Activated CD4-positive, alpha-beta memory T cell treated with anti-CD3 and anti-CD28 coated beads for 36 hours (primary cell): ENCODE results near the gene ARID2. TPM values are rescaled to one million over a fixed set of nuclear protein-coding genes. Genes with fewer than 3 reads are reported as not detected.

Experiments
- CTCF ChIA-PET: fragments of 350-600 bp; sonication (Branson Sonifier 250); formaldehyde crosslinking; loops from one replicate; lab custom pipeline; 2021; ENCODE audit warnings: antibody characterized with exemption, inconsistent platforms; lab: Charles Lee
- POLR2A ChIA-PET: fragments of 350-600 bp; sonication (Branson Sonifier 250); formaldehyde crosslinking; loops from one replicate; lab custom pipeline; 2021; ENCODE audit warnings: antibody characterized with exemption; lab: Charles Lee
- DNase-seq: peaks from one replicate; pipeline ENCODE4 v3.0.0-alpha.2; 2020
- H3K27ac Mint-ChIP-seq: one replicate; pipeline ENCODE4 v1.8.0; 2021; ENCODE audit warnings: mixed read lengths
- H3K27me3 Mint-ChIP-seq: one replicate; pipeline ENCODE4 v1.8.0; 2021; ENCODE audit warnings: mixed read lengths
- H3K36me3 Mint-ChIP-seq: one replicate; pipeline ENCODE4 v1.8.0; 2021; ENCODE audit warnings: mixed read lengths
- H3K4me1 Mint-ChIP-seq: one replicate; pipeline ENCODE4 v1.8.0; 2021; ENCODE audit warnings: low read depth, mixed read lengths
- H3K4me3 Mint-ChIP-seq: one replicate; pipeline ENCODE4 v1.8.0; 2021; ENCODE audit warnings: mild to moderate bottlenecking, mixed read lengths
- H3K9me3 Mint-ChIP-seq: one replicate; pipeline ENCODE4 v1.8.0; 2021; ENCODE audit warnings: mixed read lengths
- intact Hi-C: fragments of 100-400 bp; cut with micrococcal nuclease; formaldehyde crosslinking; loops from one replicate; pipeline ENCODE4 v1.15.1; 2023
- total RNA-seq, 2 experiments: library from RNA; stranded (reverse); gene quantifications; one replicate each; pipeline ENCODE4 v1.2.3, GENCODE V29; 2021

Gene ARID2
- total RNA-seq, 2 experiments from 2014 or later, result 25.5 to 28.2 TPM

DNA sequence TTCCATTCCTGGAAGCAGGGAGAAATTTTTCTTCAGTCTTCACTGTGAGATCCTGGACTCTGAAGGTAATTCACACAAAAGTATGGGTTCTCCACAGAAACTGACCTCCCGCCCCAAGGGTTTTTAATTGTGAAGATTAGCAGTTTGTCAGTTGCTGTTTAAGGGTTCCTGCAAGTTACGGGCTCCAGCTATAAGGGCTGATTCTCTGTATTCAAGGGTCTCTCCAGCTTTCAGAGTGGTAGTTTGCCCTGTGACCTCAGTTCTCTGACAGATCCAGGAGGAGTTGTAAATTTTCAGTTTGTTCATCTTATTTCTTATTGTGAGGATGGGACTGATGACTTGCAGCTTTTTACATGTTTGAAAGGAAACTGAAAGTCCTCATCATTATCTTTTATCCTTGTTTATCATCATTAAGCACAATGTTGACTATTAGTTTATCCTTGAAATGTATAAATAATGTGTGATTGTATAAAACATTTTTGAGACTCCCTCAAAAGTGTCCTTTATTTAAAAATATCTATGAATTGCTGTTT, 149.9 kb downstream of the ARID2 start:
- DNase-seq, result no peak
- intact Hi-C loops, result no loop called here
- H3K4me3 Mint-ChIP-seq, result peak overlapping the region; percentile 7
- CTCF ChIA-PET, result interaction anchor here (0.6 kb wide), 1 partner anchor 38 kb away, joined by 3 read pairs; no protein-coding TSS in a partner anchor
- H3K4me1 Mint-ChIP-seq, result peaks cover 32% of the 10 kb centered on the region
- POLR2A ChIA-PET, result no interaction called here
- H3K9me3 Mint-ChIP-seq, result peaks cover under 1% of the 10 kb centered on the region
- peaks cover 50% of the 10 kb centered on the region for H3K36me3 Mint-ChIP-seq
- H3K27me3 Mint-ChIP-seq, result no peaks in the 10 kb centered on the region
- H3K27ac Mint-ChIP-seq, result peak overlapping the region; percentile 65

DNA sequence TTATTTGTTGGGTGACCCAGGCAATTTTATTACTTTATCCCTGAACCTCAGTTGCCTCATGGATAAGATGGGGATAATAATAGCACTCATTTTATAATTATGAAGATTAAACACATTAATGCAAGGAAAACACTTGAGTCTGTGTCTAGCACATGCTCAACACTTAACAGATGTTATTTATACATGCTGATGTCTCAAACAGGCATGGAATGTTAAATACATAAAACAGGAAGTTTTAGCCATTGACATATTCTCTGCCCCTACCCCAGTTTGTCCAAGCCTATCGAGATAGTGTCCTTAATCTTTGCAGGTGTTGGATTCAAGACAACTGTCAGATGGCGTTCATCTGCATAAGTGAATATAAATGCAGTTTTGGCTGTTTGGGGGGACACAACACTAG, 151.0 kb downstream of the ARID2 start:
- Mint-ChIP-seq H3K4me1 (peaks cover 32% of the 10 kb centered on the region), H3K4me3 (no peak overlapping the region), H3K27ac (no peak overlapping the region), H3K36me3 (peaks cover 49% of the 10 kb centered on the region), H3K27me3 (no peaks in the 10 kb centered on the region), H3K9me3 (peaks cover 8% of the 10 kb centered on the region)
- intact Hi-C loops, result no loop called here
- POLR2A ChIA-PET, result no interaction called here
- CTCF ChIA-PET, result no interaction called here
- DNase-seq, result no peak

DNA sequence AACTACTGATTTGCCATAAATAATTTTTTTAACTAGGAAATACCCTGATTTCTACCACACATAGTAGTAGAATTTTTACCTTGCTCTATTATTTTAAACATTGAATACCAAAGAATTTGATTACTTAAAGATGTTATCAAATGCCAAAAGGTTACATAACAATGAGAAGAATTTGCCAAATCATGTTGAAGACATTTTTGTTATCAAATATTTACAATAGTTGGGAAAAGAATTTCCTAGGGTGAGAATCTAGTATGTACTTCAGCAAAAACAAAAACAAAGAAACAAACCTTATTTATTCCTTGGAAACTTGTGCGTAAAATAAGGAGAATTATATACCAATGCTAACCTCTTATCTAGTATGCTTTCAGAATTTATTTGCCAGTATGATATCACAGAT, 153.7 kb downstream of the ARID2 start:
- DNase-seq, result no peak
- POLR2A ChIA-PET, result no interaction called here
- H3K9me3 Mint-ChIP-seq, result peaks cover 17% of the 10 kb centered on the region
- H3K36me3 Mint-ChIP-seq, result peaks cover 48% of the 10 kb centered on the region
- CTCF ChIA-PET, result no interaction called here
- peaks cover 15% of the 10 kb centered on the region for H3K4me1 Mint-ChIP-seq
- no peaks in the 10 kb centered on the region for H3K27me3 Mint-ChIP-seq
- intact Hi-C loops, result no loop called here
- no peak overlapping the region for H3K27ac Mint-ChIP-seq
- H3K4me3 Mint-ChIP-seq, result no peak overlapping the region

DNA sequence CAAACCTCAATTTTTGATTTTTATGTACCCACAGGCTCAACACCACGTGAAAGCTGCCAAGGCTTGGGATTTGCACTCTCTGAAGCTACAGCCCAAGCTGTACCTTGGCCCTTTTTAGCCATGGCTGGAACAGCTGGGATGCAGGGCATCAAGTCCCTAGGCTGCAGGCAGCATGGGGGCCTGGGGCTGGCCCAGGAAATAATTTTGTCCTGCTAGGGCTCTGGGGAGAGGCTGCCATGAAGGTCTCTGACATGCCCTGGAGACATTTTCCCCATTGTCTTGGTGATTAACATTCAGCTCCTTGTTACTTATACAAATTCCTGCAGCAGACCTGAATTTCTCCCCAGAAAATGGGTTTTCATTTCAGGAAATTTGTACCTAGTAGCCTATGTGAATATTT, 157.2 kb downstream of the ARID2 start:
- DNase-seq, result no peak
- intact Hi-C loops, result no loop called here
- POLR2A ChIA-PET, result no interaction called here
- peaks cover 35% of the 10 kb centered on the region for H3K36me3 Mint-ChIP-seq
- no peaks in the 10 kb centered on the region for H3K27me3 Mint-ChIP-seq
- H3K9me3 Mint-ChIP-seq, result peaks cover 17% of the 10 kb centered on the region
- CTCF ChIA-PET, result no interaction called here
- H3K4me1 Mint-ChIP-seq, result peaks cover 7% of the 10 kb centered on the region
- H3K4me3 Mint-ChIP-seq, result no peak overlapping the region
- H3K27ac Mint-ChIP-seq, result no peak overlapping the region

DNA sequence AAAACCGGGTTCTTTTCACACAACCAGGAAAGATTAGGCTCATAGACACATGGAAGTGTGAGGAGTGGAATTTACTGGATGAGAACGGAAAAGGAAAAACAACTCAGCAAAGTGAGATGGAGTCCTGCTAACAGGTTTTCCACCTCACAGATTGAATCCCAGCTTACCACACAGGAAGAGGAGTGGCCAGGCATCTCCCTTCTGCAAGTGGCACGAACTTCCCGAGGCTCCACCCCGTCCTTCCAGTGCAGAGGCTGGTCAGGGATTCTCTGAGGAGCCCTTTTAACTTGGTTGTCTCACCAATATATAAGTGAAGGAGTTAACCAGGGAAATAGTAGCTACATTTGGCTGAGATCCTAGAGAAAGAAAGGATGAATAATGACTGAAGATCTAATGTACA, 158.0 kb downstream of the ARID2 start:
- ChIA-PET CTCF (interaction anchor here (0.7 kb wide), 1 partner anchor 1654 kb away, joined by 3 read pairs; no protein-coding TSS in a partner anchor), POLR2A (no interaction called here)
- Mint-ChIP-seq H3K4me3 (no peak overlapping the region), H3K27ac (no peak overlapping the region), H3K36me3 (peaks cover 32% of the 10 kb centered on the region), H3K27me3 (no peaks in the 10 kb centered on the region), H3K4me1 (peaks cover 14% of the 10 kb centered on the region), H3K9me3 (peaks cover 17% of the 10 kb centered on the region)
- no peak for DNase-seq
- intact Hi-C loops, result no loop called here

DNA sequence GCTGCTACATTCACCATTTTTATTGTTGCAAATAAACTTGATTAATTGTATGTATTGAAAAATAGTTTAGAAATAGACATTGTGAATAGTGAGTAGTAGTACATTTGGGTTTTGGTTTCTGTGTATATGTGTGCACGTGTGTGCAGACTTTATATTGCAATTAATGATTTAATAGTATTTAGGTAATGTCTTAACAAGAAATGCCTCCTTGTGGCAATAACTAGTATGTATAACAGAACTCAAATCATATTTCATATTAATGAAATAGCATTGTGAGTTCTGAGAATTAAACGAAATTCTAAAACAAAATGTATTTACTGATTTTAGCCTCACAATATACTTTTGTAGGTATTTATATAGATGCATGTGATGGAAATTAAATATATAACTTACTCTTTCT, 160.8 kb downstream of the ARID2 start:
- H3K27me3 Mint-ChIP-seq, result no peaks in the 10 kb centered on the region
- no peak overlapping the region for H3K4me3 Mint-ChIP-seq
- intact Hi-C loops, result loop anchor here (10.0 kb wide), 1 partner anchor 345 kb away; no protein-coding TSS in a partner anchor
- H3K36me3 Mint-ChIP-seq, result peaks cover 33% of the 10 kb centered on the region
- POLR2A ChIA-PET, result no interaction called here
- DNase-seq, result no peak
- CTCF ChIA-PET, result no interaction called here
- H3K4me1 Mint-ChIP-seq, result peaks cover 14% of the 10 kb centered on the region
- peaks cover 12% of the 10 kb centered on the region for H3K9me3 Mint-ChIP-seq
- no peak overlapping the region for H3K27ac Mint-ChIP-seq

DNA sequence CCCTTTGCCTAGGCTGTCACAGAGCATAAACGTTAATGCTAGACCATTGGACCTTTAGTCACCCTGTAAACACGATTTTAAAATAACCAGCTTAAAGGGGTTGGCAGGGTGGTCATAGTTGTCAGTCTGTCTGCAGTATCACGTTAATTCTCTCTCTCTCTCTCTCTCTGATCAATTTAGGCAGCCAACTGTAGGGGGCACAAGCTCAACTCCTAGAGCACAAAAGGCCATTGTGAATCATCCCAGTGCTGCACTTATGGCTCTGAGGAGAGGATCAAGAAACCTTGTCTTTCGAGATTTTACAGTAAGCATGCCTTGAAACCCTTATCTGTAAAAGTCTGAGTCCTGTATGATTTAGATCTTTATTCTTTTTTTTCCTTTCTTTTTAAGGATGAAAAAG, 163.7 kb downstream of the ARID2 start:
- DNase-seq, result no peak

DNA sequence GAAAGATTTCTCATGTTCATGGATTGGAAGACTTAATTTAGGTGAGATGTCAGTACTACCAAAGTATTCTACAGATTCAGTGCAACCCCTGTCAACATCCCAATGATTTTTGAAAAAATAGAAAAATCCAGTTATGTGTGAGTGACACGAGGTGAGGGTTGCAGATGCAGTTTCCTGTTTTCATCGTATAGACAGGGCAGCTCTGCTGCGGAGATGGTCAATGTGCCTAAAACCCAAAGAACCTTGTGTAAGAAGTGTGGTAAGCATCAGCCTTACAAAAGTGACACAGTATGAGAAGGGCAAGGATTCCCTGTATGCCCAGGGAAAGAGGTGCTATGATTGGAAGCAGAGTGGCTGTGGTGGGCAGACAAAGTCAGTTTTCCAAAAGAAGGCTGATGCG, 166.5 kb downstream of the ARID2 start:
- POLR2A ChIA-PET, result no interaction called here
- CTCF ChIA-PET, result no interaction called here
- Mint-ChIP-seq H3K27me3 (no peaks in the 10 kb centered on the region), H3K36me3 (peaks cover 51% of the 10 kb centered on the region), H3K4me1 (peaks cover 13% of the 10 kb centered on the region), H3K9me3 (no peaks in the 10 kb centered on the region), H3K27ac (no peak overlapping the region), H3K4me3 (no peak overlapping the region)
- no peak for DNase-seq
- intact Hi-C loops, result loop anchor here (10.0 kb wide), 1 partner anchor 351 kb away; no protein-coding TSS in a partner anchor

More for the DNA sequence above, 163.7 kb downstream of the ARID2 start:
- ChIA-PET CTCF (interaction anchor here (1.0 to 1.4 kb wide), 2 partner anchors 90 to 349 kb away, joined by 3 to 5 read pairs; no protein-coding TSS in a partner anchor), POLR2A (interaction anchor here (0.5 to 0.6 kb wide), 2 partner anchors 9 to 166 kb away, joined by 3 read pairs; no protein-coding TSS in a partner anchor)
- H3K27me3 Mint-ChIP-seq, result no peaks in the 10 kb centered on the region
- peaks cover 43% of the 10 kb centered on the region for H3K36me3 Mint-ChIP-seq
- H3K4me3 Mint-ChIP-seq, result no peak overlapping the region
- intact Hi-C loops, result loop anchor here (10.0 kb wide), 1 partner anchor 348 kb away; no protein-coding TSS in a partner anchor
- H3K27ac Mint-ChIP-seq, result no peak overlapping the region
- H3K4me1 Mint-ChIP-seq, result peaks cover 14% of the 10 kb centered on the region
- no peaks in the 10 kb centered on the region for H3K9me3 Mint-ChIP-seq

DNA sequence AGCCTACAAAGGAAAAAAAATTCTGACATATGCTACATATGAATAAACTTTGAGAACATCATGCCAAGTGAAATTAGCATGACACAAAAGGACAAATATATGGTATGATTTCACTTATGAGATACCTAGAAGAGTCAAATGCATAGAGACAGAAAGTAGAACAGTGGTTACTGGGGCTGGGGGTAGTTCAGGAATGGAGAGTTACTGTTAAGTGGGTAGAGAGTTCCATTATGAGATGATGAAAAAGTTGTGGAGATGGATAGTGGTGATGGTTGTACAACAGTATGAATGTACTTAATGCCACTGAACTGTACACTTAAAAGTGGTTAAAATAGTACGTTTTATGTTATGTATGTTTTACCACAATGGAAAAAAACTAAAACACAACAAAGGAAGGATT, 168.6 kb downstream of the ARID2 start:
- no peaks in the 10 kb centered on the region for H3K4me1 Mint-ChIP-seq
- intact Hi-C loops, result loop anchor here (10.0 kb wide), 1 partner anchor 353 kb away; no protein-coding TSS in a partner anchor

DNA sequence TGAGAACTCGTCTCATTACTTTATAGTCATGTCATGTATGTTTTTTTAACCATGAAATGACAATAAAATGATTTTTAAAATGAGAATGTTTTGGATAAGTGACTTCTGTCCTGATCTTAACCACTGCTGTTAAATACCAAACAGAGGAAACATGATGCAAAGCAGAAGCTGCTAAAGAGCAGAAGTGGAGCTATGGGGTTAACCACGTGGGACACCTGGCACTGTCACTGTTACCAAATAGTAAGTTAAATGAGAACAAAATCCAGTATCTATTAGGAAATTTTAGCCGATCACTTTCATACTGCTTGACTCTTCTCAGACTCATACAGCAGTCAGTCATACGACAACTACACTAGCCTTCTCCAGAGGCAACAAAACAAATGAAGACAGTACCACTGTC, 178.4 kb downstream of the ARID2 start:
- intact Hi-C loops, result no loop called here
- H3K4me1 Mint-ChIP-seq, result no peaks in the 10 kb centered on the region
- CTCF ChIA-PET, result no interaction called here
- DNase-seq, result no peak
- H3K9me3 Mint-ChIP-seq, result no peaks in the 10 kb centered on the region
- no peak overlapping the region for H3K4me3 Mint-ChIP-seq
- POLR2A ChIA-PET, result no interaction called here
- H3K27me3 Mint-ChIP-seq, result no peaks in the 10 kb centered on the region
- no peak overlapping the region for H3K27ac Mint-ChIP-seq
- H3K36me3 Mint-ChIP-seq, result peaks cover 8% of the 10 kb centered on the region

More for the DNA sequence above, 168.6 kb downstream of the ARID2 start:
- Mint-ChIP-seq H3K27me3 (no peaks in the 10 kb centered on the region), H3K27ac (no peak overlapping the region), H3K4me3 (no peak overlapping the region), H3K36me3 (peaks cover 44% of the 10 kb centered on the region), H3K9me3 (no peaks in the 10 kb centered on the region)
- CTCF ChIA-PET, result no interaction called here
- POLR2A ChIA-PET, result no interaction called here
- DNase-seq, result no peak

DNA sequence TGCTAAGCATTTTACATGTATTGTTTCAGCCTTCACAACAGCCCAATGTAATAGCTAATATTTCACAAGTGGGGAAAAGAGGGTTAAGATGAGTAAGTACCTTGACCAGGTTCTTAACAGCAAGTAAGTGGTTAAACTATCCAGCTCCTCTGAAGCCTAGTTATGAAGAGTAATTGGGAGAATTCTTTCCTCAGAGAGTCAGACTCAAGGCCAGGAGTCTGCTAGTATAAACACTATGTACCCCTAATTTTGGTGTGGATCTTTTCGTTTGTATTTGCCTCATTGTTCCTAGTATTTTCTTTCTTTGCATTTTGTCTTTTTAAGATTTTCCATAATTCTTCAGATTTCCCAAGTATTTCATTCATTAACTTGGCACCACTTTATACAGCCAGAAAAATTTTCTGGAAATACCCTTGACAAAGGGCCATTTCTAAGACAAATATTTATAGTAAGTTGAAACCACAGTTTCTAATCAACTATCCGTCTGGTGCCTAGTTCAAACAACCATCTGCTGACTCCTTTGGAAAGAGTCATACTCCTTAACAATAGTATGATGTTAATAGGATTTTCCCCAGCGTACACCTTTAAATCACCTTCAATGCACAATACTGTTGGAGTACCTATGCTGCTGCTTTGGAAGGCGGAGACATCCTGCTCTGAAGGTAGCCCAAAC, 179.7 kb downstream of the ARID2 start:
- Mint-ChIP-seq H3K4me3 (no peak overlapping the region), H3K36me3 (peaks cover 8% of the 10 kb centered on the region), H3K9me3 (no peaks in the 10 kb centered on the region), H3K27ac (no peak overlapping the region), H3K27me3 (no peaks in the 10 kb centered on the region), H3K4me1 (no peaks in the 10 kb centered on the region)
- CTCF ChIA-PET, result no interaction called here
- intact Hi-C loops, result no loop called here
- no peak for DNase-seq
- POLR2A ChIA-PET, result no interaction called here

DNA sequence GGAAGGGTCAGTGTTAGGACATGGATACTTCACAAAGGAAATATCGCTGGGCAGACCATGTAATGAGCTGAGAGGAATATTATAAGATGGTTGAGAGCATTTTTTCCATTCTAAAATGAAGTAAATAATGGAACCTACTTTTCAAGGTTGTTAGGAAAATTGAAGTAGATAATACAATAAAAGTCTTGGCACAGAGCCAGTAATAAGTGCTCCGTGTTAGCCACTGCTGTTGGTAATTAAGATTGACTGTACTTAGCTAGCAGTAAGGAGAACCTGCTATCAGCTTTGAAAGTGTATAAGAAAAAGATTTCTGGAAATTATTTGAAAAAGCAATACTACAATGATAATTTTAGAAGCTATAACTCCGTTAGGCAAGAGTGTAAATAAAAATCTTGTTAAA, 183.3 kb downstream of the ARID2 start:
- no peak overlapping the region for H3K4me3 Mint-ChIP-seq
- no peak for DNase-seq
- no peaks in the 10 kb centered on the region for H3K9me3 Mint-ChIP-seq
- ChIA-PET CTCF (no interaction called here), POLR2A (no interaction called here)
- intact Hi-C loops, result no loop called here
- H3K4me1 Mint-ChIP-seq, result no peaks in the 10 kb centered on the region
- peaks cover 3% of the 10 kb centered on the region for H3K36me3 Mint-ChIP-seq
- H3K27me3 Mint-ChIP-seq, result no peaks in the 10 kb centered on the region
- H3K27ac Mint-ChIP-seq, result no peak overlapping the region
